Thyroid gland (tissue), 4 donors: Measurements from ENCODE around the gene COQ8A. TPM values are rescaled to one million over a fixed set of nuclear protein-coding genes. Genes with fewer than 3 reads are reported as not detected.

Experiments used
- DNase-seq, 2 donors: peaks; one replicate each; pipeline ENCODE4 v3.0.0-alpha.2; 2019
- H3K27ac ChIP-seq, 3 donors: fragments of 200-600 bp; sonication (generic); 1 replicate in 2 of 3; 2 replicates in 1 of 3; pipeline ENCODE4 v1.5.1; 2016 to 2019; ENCODE audit warnings: mild to moderate bottlenecking in 1 of 3, moderate library complexity in 1 of 3
- H3K27me3 ChIP-seq: fragments of 200-600 bp; sonication (generic); one replicate; pipeline ENCODE4 v1.5.1; 2019
- H3K36me3 ChIP-seq, 2 donors: fragments of 200-600 bp; sonication (generic); one replicate each; pipeline ENCODE4 v1.5.1; 2016 to 2019
- H3K4me1 ChIP-seq, 2 donors: fragments of 200-600 bp; sonication (generic); one replicate each; pipeline ENCODE4 v1.5.1; 2017 to 2019
- H3K4me3 ChIP-seq, 3 donors: fragments of 200-600 bp; sonication (generic); replicated peaks in 1 of 3; 1 replicate in 2 of 3; 2 replicates in 1 of 3; pipeline ENCODE4 v1.5.1; 2016; ENCODE audit warnings: mild to moderate bottlenecking in 1 of 3
- H3K9me3 ChIP-seq: fragments of 200-600 bp; sonication (generic); one replicate; pipeline ENCODE4 v1.5.1; 2017
- CTCF ChIP-seq, 6 experiments: fragments of 200-600 bp in 3 of 6; fragments of 450-650 bp in 3 of 6; sonication (generic) in 3 of 6; IDR thresholded peaks; one replicate each; pipeline ENCODE4 v1.5.1; 2016 to 2019; ENCODE audit warnings: antibody characterized with exemption in 6 of 6, mild to moderate bottlenecking in 2 of 6, inconsistent platforms in 1 of 6, moderate library complexity in 1 of 6
- POLR2A ChIP-seq, 2 donors: fragments of 450-650 bp; IDR thresholded peaks; one replicate each; pipeline ENCODE4 v1.6.1; 2017; ENCODE audit warnings: antibody characterized with exemption in 2 of 2, mild to moderate bottlenecking in 2 of 2, moderate library complexity in 1 of 2
- WGBS, 2 donors: methylation state at CpG; one replicate each; pipeline ENCODE4 v1.1.5; 2017; 5-methylcytosine and 5-hydroxymethylcytosine counted together
- intact Hi-C: fragments of 100-400 bp; cut with DNase I; formaldehyde crosslinking; loops from one replicate; pipeline ENCODE4 v1.15.1; 2023
- total RNA-seq, 4 donors: library from RNA; depleted of rRNA; stranded (reverse); fragments of >200 nt; gene quantifications; one replicate each; pipeline ENCODE4 v1.2.3, GENCODE V29; 2016

Gene COQ8A
- total RNA-seq, 4 donors from 2014 or later, result 25.1 to 35.9 (median 30.1) TPM

GRCh38 chr1:226938903-226939437 is 1.1 kb upstream of the COQ8A start:
- Histone ChIP-seq H3K27me3 (no peaks in the 10 kb centered on the region), H3K27ac (peak overlapping the region; percentile 95 to 98 (median 96)), H3K36me3 (no peaks in the 10 kb centered on the region), H3K4me1 (peaks cover 13 to 28% of the 10 kb centered on the region in 2 donors), H3K9me3 (no peaks in the 10 kb centered on the region), H3K4me3 (peak overlapping the region in 2 of 3 donors; percentile 59 to 62)
- TF ChIP-seq CTCF (IDR thresholded peaks at IDR 0.05) (no peak), POLR2A (IDR thresholded peaks at IDR 0.05) (no peak)
- DNase-seq, result no peak
- intact Hi-C loops, result loop anchor here (5.0 kb wide), 1 partner anchor 62 kb away; no protein-coding TSS in a partner anchor
- WGBS, 2 donors, result 14 to 15% methylated on average over 12 of the region's 12 CpGs

- intact Hi-C loops, result loop anchor here (5.0 kb wide), 1 partner anchor 62 kb away; no protein-coding TSS in a partner anchor
- DNase-seq, result peak; percentile 66 to 69
- WGBS, 2 donors, result 0 to 1% methylated on average over 17 to 21 of the region's 51 CpGs
- H3K27me3 ChIP-seq, result no peaks in the 10 kb centered on the region
- TF ChIP-seq POLR2A (IDR thresholded peaks at IDR 0.05), result peak; percentile 96 to 98
- TF ChIP-seq CTCF (IDR thresholded peaks at IDR 0.05), result no peak
- no peaks in the 10 kb centered on the region for H3K9me3 ChIP-seq
- no peaks in the 10 kb centered on the region for H3K36me3 ChIP-seq
- peak overlapping the region; percentile 95 to 98 (median 96) for H3K27ac ChIP-seq
- peak overlapping the region in 2 of 3 donors; percentile 59 to 62 for H3K4me3 ChIP-seq
- H3K4me1 ChIP-seq, result peaks cover 13 to 33% of the 10 kb centered on the region in 2 donors
Observed at GRCh38 chr1:226939438-226940028, 561 bp upstream of the COQ8A start.

- 45 to 50% methylated on average over 6 of the region's 6 CpGs for WGBS, 2 donors
- DNase-seq, result no peak
- Histone ChIP-seq H3K27ac (peak overlapping the region in 2 of 3 donors; percentile 47 to 95), H3K4me1 (peaks cover 23 to 45% of the 10 kb centered on the region in 2 donors), H3K36me3 (no peaks in the 10 kb centered on the region), H3K4me3 (peak overlapping the region; percentile 42 to 69 (median 59)), H3K9me3 (no peaks in the 10 kb centered on the region), H3K27me3 (no peaks in the 10 kb centered on the region)
- intact Hi-C loops, result no loop called here
- TF ChIP-seq POLR2A (IDR thresholded peaks at IDR 0.05) (no peak), CTCF (IDR thresholded peaks at IDR 0.05) (no peak)
Observed at GRCh38 chr1:226940806-226941067, 643 bp downstream of the COQ8A start.

- Histone ChIP-seq H3K9me3 (no peaks in the 10 kb centered on the region), H3K27me3 (no peaks in the 10 kb centered on the region), H3K4me3 (no peak overlapping the region), H3K4me1 (peaks cover 25 to 53% of the 10 kb centered on the region in 2 donors), H3K27ac (no peak overlapping the region), H3K36me3 (no peaks in the 10 kb centered on the region)
- WGBS, 2 donors, result 90 to 92% methylated on average over 3 of the region's 3 CpGs
- no peak for TF ChIP-seq POLR2A (IDR thresholded peaks at IDR 0.05)
- no peak for TF ChIP-seq CTCF (IDR thresholded peaks at IDR 0.05)
- intact Hi-C loops, result no loop called here
- no peak for DNase-seq
Observed at GRCh38 chr1:226942392-226942791, 2.3 kb downstream of the COQ8A start.

GRCh38 chr1:226943156-226943555 is 3.1 kb downstream of the COQ8A start:
- Histone ChIP-seq H3K4me3 (no peak overlapping the region), H3K27me3 (no peaks in the 10 kb centered on the region), H3K4me1 (peaks cover 25 to 53% of the 10 kb centered on the region in 2 donors), H3K36me3 (no peaks in the 10 kb centered on the region), H3K9me3 (no peaks in the 10 kb centered on the region), H3K27ac (no peak overlapping the region)
- intact Hi-C loops, result no loop called here
- 74 to 81% methylated on average over 5 of the region's 5 CpGs for WGBS, 2 donors
- TF ChIP-seq CTCF (IDR thresholded peaks at IDR 0.05) (no peak), POLR2A (IDR thresholded peaks at IDR 0.05) (no peak)
- DNase-seq, result no peak
